ENCODE measurements around the gene RPL10A. TPM values are rescaled to one million over a fixed set of nuclear protein-coding genes. Genes with fewer than 3 reads are reported as not detected.

Gene RPL10A
- total RNA-seq, result 1,818 and 2,228 TPM in 2 replicates

DNA sequence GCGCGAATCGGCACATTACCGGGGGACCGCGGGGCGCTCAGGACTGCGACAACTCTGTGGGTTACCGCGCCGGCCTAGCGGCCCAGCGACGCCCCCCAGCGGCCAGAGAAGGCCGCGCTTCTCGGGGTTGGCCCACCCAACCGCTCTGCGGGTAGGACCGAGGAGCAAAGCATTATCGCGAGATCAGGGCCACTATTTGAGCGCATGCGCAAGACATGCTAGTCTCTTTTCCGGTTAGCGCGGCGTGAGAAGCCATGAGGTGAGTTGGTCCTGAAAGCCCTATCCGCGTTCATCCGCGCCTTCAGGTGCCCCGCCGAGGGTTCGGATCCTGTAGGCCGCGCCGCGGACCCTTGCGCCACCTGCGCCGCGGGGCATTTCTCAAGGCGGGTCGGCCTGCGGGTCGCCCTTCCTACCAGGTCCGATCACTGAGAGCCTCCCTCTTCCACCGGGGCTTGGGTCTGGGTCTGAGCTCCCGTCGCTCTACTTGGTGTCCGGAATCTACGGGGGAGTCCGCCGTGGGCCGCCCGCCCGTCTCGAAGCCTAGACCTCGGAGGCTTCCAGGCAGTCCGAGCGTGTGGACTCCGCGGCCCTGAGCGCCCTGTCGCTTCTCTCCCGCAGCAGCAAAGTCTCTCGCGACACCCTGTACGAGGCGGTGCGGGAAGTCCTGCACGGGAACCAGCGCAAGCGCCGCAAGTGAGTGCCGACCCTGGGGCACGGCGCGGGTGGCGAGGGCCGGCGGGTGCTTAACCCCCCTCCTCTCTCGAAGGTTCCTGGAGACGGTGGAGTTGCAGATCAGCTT lies at the start of gene RPL10A:
Gene RPL10A, plus strand, starts transcription at position 221 of the 799 bp plus-strand sequence. Its CDS starts 34 bp downstream, at position 255.

DNA sequence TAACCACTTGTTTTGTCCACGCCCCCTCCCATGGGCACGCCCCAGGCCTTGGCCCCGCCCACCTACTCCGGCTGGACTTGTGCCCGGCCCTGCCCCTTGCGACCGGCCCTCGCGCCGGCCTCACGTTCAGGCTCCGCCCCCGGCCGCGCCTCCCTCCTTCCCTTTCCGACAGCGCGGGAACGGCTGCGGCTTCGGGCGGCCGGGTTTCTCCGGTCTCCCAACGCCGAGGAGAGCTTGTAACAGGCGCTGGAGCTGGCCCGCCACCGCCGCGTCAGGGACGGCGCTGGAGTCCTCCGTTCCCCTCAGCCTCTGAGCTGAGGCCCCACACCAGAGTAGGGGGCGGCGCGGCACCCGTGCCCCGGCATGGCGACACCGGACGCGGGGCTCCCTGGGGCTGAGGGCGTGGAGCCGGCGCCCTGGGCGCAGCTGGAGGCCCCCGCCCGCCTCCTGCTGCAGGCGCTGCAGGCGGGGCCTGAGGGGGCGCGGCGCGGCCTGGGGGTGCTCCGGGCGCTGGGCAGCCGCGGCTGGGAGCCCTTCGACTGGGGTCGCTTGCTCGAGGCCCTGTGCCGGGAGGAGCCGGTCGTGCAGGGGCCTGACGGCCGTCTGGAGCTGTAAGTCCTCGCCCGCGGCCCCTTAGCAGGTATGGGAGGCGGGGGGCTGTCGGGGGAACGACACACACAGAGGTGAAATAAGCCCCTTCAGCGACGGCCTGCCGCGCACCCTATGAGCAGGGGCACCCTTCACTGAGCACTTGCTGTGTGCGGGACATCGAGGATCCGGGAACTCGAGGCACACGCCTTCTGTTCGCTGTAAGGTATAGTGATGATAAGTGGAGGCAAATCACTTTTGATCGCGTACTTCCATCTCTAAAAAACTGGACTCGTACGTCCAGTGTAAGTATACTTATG lies 15.8 kb upstream of the RPL10A start, which contains the start of gene FANCE:
Gene FANCE, plus strand, starts transcription at position 156 of the 908 bp plus-strand sequence. Its CDS starts 208 bp downstream, at position 364.

DNA sequence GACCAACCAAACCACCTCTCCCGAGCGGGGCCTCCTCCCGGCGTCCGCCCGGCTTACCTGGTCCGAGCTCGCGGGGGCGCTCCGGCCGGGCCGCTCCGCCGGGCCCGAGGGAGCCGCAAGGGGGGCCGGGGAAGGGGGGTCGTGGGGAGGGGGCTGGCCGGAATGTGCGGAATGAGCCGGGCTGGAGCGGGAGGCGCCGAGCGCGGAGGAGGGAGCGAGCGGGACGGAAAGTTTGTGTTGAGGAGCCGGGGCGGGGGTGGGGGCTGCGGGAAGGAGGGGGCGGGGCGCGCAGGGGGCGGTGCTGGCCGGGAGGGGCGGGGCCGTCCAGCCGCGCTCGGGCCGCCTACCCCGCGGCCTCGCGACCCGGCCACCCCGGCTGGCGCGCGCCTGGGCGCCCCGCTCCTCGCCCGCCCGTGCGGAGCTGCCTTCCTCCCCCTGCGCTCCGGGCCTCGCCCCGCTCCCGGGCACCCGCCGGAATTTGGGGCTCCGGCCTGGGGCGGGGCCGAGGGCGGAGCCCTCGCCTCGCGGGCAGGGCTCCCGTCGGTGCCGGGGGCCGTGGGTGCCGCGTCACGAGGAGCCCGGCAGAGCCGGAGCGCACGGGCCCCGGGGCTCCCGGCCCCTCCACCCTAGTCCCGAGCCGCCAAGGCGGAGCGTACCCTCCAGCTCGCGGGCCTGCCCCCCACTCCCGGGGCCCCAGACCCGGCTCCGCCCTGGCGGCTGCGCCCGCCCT lies 28.8 kb downstream of the RPL10A start, which contains the start of gene TEAD3:
Gene TEAD3, minus strand, starts transcription at position 239 of the 730 bp plus-strand sequence.

DNA sequence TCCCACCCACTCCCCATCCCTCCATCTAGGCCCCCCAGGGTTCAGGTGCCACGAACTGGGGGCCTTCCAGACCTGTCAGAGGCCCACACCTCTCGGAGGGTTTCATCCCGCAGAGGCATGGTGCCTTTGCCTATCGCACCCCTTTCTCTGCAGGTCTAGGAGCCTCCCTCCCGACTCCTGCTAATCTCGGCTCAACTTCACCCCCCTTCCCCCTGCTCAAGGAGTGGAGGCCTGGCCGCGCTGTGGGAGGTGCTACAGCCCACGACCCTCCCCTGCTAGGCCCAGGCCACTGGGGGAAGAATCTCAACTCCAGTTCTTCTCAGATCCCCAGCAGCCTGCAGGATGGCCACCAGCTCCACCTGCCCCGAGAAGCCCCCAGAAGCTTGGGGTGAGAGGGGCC lies 44.5 kb downstream of the RPL10A start, which contains the start of gene TULP1:
Gene TULP1, minus strand, starts transcription at position 157 of the 400 bp plus-strand sequence. Its CDS starts 38 bp downstream, at position 119.

Other genes starting within 250 kb of the RPL10A start
- gene ZNF76, start 208.7 kb upstream of the RPL10A start, total RNA-seq, result 22.1 and 23.6 TPM in 2 replicates
- gene DEF6, start 170.6 kb upstream of the RPL10A start, total RNA-seq, result 0.33 and 1.5 TPM in 2 replicates
- gene PPARD, start 125.8 kb upstream of the RPL10A start, total RNA-seq, result 5.2 and 6.0 TPM in 2 replicates
- 12.2 and 13.3 TPM in 2 replicates for gene FANCE, start 16.1 kb upstream of the RPL10A start, total RNA-seq
- 0.17 and 0.22 TPM in 2 replicates for gene TEAD3, start 28.7 kb downstream of the RPL10A start, total RNA-seq
- gene TULP1, start 44.5 kb downstream of the RPL10A start, total RNA-seq, result not detected in 2 replicates
- 57.1 and 58.2 TPM in 2 replicates for gene FKBP5, start 220.5 kb downstream of the RPL10A start, total RNA-seq